Naive thymus-derived CD4-positive, alpha-beta T cell (primary cell): ENCODE data around the gene FAM13A. TPM values are rescaled to one million over a fixed set of nuclear protein-coding genes. Genes with fewer than 3 reads are reported as not detected.

Experiments
- ATAC-seq: fragments of 150-1000 bp; cut with Tn5 transposase; 2 replicates; pipeline ENCODE4 v1.10.0; 2021; ENCODE audit warnings: mild to moderate bottlenecking, moderate library complexity
- CTCF ChIA-PET: fragments of 350-600 bp; sonication (Branson Sonifier 250); formaldehyde crosslinking; loops from one replicate; lab custom pipeline; 2021; ENCODE audit warnings: antibody characterized with exemption; lab: Charles Lee
- POLR2A ChIA-PET: fragments of 350-600 bp; sonication (Branson Sonifier 250); formaldehyde crosslinking; loops from one replicate; lab custom pipeline; 2021; ENCODE audit warnings: antibody characterized with exemption, inconsistent platforms; lab: Charles Lee
- DNase-seq, 9 donors: peaks; one replicate each; pipeline versions ENCODE4 v3.0.0 to v3.0.0-alpha.2; 2020 to 2022; ENCODE audit warnings: mixed read lengths in 1 of 9
- H3K27ac ChIP-seq: one replicate; pipeline ENCODE4 v1.7.0; 2013; ENCODE audit warnings: mild to moderate bottlenecking, low read depth, low read length, moderate library complexity
- H3K27me3 ChIP-seq, 2 donors: one replicate each; pipeline ENCODE4 v1.7.0; 2013; ENCODE audit warnings: low read length in 2 of 2, mild to moderate bottlenecking in 2 of 2, moderate library complexity in 2 of 2; ENCODE audit not compliant: control insufficient read depth in 2 of 2, insufficient read depth in 2 of 2
- H3K36me3 ChIP-seq, 3 experiments: 1 replicate in 2 of 3; 2 replicates in 1 of 3; pipeline ENCODE4 v1.7.0; 2013; ENCODE audit warnings: low read length in 3 of 3, mild to moderate bottlenecking in 3 of 3, moderate library complexity in 1 of 3; ENCODE audit not compliant: insufficient read depth in 3 of 3, control insufficient read depth in 2 of 3
- H3K4me1 ChIP-seq, 2 donors: one replicate each; pipeline ENCODE4 v1.7.0; 2013; ENCODE audit warnings: low read length in 2 of 2, mild to moderate bottlenecking in 2 of 2, moderate library complexity in 1 of 2; ENCODE audit not compliant: control insufficient read depth in 2 of 2, insufficient read depth in 2 of 2
- H3K4me3 ChIP-seq: 2 replicates; pipeline ENCODE4 v1.7.0; 2013; ENCODE audit warnings: mild to moderate bottlenecking, low read length
- H3K9me3 ChIP-seq, 3 experiments: 1 replicate in 2 of 3; 2 replicates in 1 of 3; pipeline ENCODE4 v1.7.0; 2013; ENCODE audit warnings: low read length in 3 of 3; ENCODE audit not compliant: control insufficient read depth in 2 of 3
- H3K27ac Mint-ChIP-seq, 9 donors: one replicate each; pipeline ENCODE4 v1.8.0; 2020 to 2022; ENCODE audit warnings: mixed read lengths in 9 of 9, mild to moderate bottlenecking in 8 of 9, moderate library complexity in 5 of 9, inconsistent platforms in 2 of 9
- H3K27me3 Mint-ChIP-seq, 5 donors: one replicate each; pipeline ENCODE4 v1.8.0; 2021 to 2022; ENCODE audit warnings: mixed read lengths in 5 of 5, mild to moderate bottlenecking in 1 of 5
- H3K36me3 Mint-ChIP-seq, 5 donors: one replicate each; pipeline ENCODE4 v1.8.0; 2020 to 2022; ENCODE audit warnings: mixed read lengths in 5 of 5, mild to moderate bottlenecking in 3 of 5, inconsistent platforms in 1 of 5
- H3K4me1 Mint-ChIP-seq, 7 donors: one replicate each; pipeline ENCODE4 v1.8.0; 2020 to 2022; ENCODE audit warnings: mixed read lengths in 7 of 7, mild to moderate bottlenecking in 3 of 7, inconsistent platforms in 1 of 7
- H3K4me3 Mint-ChIP-seq, 10 donors: one replicate each; pipeline ENCODE4 v1.8.0; 2020 to 2022; ENCODE audit warnings: mild to moderate bottlenecking in 10 of 10, mixed read lengths in 10 of 10, moderate library complexity in 6 of 10, inconsistent platforms in 2 of 10
- H3K9me3 Mint-ChIP-seq, 11 donors: one replicate each; pipeline ENCODE4 v1.8.0; 2020 to 2022; ENCODE audit warnings: mixed read lengths in 11 of 11, mild to moderate bottlenecking in 4 of 11, inconsistent platforms in 1 of 11, moderate library complexity in 1 of 11
- intact Hi-C, 2 donors: fragments of 100-400 bp; cut with micrococcal nuclease; formaldehyde crosslinking; loops; one replicate each; pipeline ENCODE4 v1.15.1; 2023
- polyA plus RNA-seq, 2 donors: library from polyadenylated mRNA; unstranded; fragments of 300-500 nt; fragmentation: Illumina TruSeq; gene quantifications; one replicate each; pipeline ENCODE4 v1.2.3, GENCODE V29; 2021
- total RNA-seq, 6 experiments: library from RNA in 5 of 6; stranded (reverse) in 5 of 6; gene quantifications; 1 replicate in 5 of 6; 2 replicates in 1 of 6; pipeline ENCODE4 v1.2.3 and lab custom pipeline; 2021 to 2026

Gene FAM13A
- total and polyA plus RNA-seq, 7 experiments from 2014 or later: 4.5 to 60.4 (median 10.2) TPM

GRCh38 chr4:88799900-88800299 is 257.1 kb downstream of the FAM13A start:
- DNase-seq (no peak), ATAC-seq (no peak)
- ChIA-PET CTCF (interaction anchor here (0.7 kb wide), 1 partner anchor 11 kb away, joined by 8 read pairs; no protein-coding TSS in a partner anchor), POLR2A (no interaction called here)
- Histone ChIP-seq H3K4me1 (no peaks in the 10 kb centered on the region), H3K9me3 (no peaks in the 10 kb centered on the region), H3K27ac (no peak overlapping the region), H3K36me3 (peaks cover 0 to 6% (median 0%) of the 10 kb centered on the region in 3 experiments), H3K4me3 (no peak overlapping the region), H3K27me3 (no peaks in the 10 kb centered on the region)
- Mint-ChIP-seq H3K4me1 (peaks cover 0 to 56% (median 0%) of the 10 kb centered on the region in 7 donors), H3K4me3 (no peak overlapping the region), H3K9me3 (peaks cover 0 to 4% (median 0%) of the 10 kb centered on the region in 11 donors), H3K27me3 (peaks cover 0 to 28% (median 10%) of the 10 kb centered on the region in 5 donors), H3K27ac (peak overlapping the region in 2 of 9 donors; percentile 31 to 49), H3K36me3 (peaks cover 0 to 38% (median 25%) of the 10 kb centered on the region in 5 donors)
- intact Hi-C loops: no loop called here

- peak overlapping the region in 1 of 9 donors; percentile 60 for H3K27ac Mint-ChIP-seq
- CTCF ChIA-PET: no interaction called here
- ATAC-seq: no peak
These were observed 259.3 kb downstream of the FAM13A start for GRCh38 chr4:88797725-88798124.

GRCh38 chr4:88796545-88796944 is 260.4 kb downstream of the FAM13A start:
- peaks cover 0 to 46% (median 4%) of the 10 kb centered on the region in 7 donors for H3K4me1 Mint-ChIP-seq
- H3K4me3 Mint-ChIP-seq: no peak overlapping the region
- no peaks in the 10 kb centered on the region for H3K27me3 ChIP-seq
- intact Hi-C loops: no loop called here
- H3K36me3 Mint-ChIP-seq: peaks cover 0 to 28% (median 22%) of the 10 kb centered on the region in 5 donors
- ATAC-seq (no peak), DNase-seq (no peak)
- peaks cover 0 to 30% (median 10%) of the 10 kb centered on the region in 5 donors for H3K27me3 Mint-ChIP-seq
- H3K36me3 ChIP-seq: no peaks in the 10 kb centered on the region
- H3K27ac Mint-ChIP-seq: no peak overlapping the region
- ChIA-PET CTCF (no interaction called here), POLR2A (no interaction called here)
- no peaks in the 10 kb centered on the region for H3K9me3 ChIP-seq
- no peak overlapping the region for H3K27ac ChIP-seq
- H3K4me1 ChIP-seq: no peaks in the 10 kb centered on the region
- no peak overlapping the region for H3K4me3 ChIP-seq
- peaks cover 0 to 4% (median 0%) of the 10 kb centered on the region in 11 donors for H3K9me3 Mint-ChIP-seq

More at GRCh38 chr4:88797725-88798124, 259.3 kb downstream of the FAM13A start:
- Mint-ChIP-seq H3K36me3 (peaks cover 0 to 37% (median 22%) of the 10 kb centered on the region in 5 donors), H3K4me3 (no peak overlapping the region), H3K27me3 (peaks cover 0 to 30% (median 10%) of the 10 kb centered on the region in 5 donors), H3K4me1 (peaks cover 0 to 48% (median 1%) of the 10 kb centered on the region in 7 donors), H3K9me3 (peaks cover 0 to 4% (median 0%) of the 10 kb centered on the region in 11 donors)
- no peaks in the 10 kb centered on the region for H3K27me3 ChIP-seq
- DNase-seq: no peak
- no peaks in the 10 kb centered on the region for H3K9me3 ChIP-seq
- no peak overlapping the region for H3K27ac ChIP-seq
- intact Hi-C loops: no loop called here
- H3K4me3 ChIP-seq: no peak overlapping the region
- POLR2A ChIA-PET: no interaction called here
- H3K4me1 ChIP-seq: no peaks in the 10 kb centered on the region
- peaks cover 0 to 3% (median 0%) of the 10 kb centered on the region in 3 experiments for H3K36me3 ChIP-seq

DNA sequence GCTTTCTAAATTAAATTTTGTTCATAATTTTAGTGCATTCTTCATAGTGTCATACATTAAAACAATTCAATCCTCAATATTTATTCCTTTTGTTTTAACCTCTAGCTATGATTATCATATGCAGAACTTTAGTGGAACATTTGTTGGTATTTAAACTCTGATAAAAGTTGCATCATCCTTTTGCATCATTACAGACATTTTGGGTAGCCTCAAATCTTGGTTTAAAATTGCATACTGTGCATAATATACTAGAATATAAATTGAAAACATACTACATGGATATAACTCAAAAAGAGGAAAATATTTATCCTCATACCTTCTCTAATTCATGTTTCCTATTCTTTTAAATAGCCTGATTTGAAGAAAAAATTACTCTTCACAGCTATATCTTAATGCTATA is 262.0 kb downstream of the FAM13A start:
- CTCF ChIA-PET: interaction anchor here (0.7 kb wide), 1 partner anchor 229 kb away, joined by 3 read pairs; no protein-coding TSS in a partner anchor

GRCh38 chr4:88794087-88794690 is 262.8 kb downstream of the FAM13A start:
- no peak for ATAC-seq
- intact Hi-C loops: loop anchor here in 1 of 2 donors (5.0 kb wide), 1 partner anchor 267 kb away; no protein-coding TSS in a partner anchor
- POLR2A ChIA-PET: interaction anchor here (0.8 kb wide), 1 partner anchor 22 kb away, joined by 4 read pairs; no protein-coding TSS in a partner anchor

More for the DNA sequence above, 262.0 kb downstream of the FAM13A start:
- DNase-seq: no peak
- Mint-ChIP-seq H3K9me3 (peaks cover 0 to 4% (median 0%) of the 10 kb centered on the region in 11 donors), H3K4me1 (peaks cover 0 to 52% (median 4%) of the 10 kb centered on the region in 7 donors), H3K27ac (no peak overlapping the region), H3K27me3 (peaks cover 0 to 26% (median 10%) of the 10 kb centered on the region in 5 donors), H3K36me3 (peaks cover 0 to 33% (median 22%) of the 10 kb centered on the region in 5 donors), H3K4me3 (no peak overlapping the region)
- peaks cover 0 to 2% (median 0%) of the 10 kb centered on the region in 3 experiments for H3K36me3 ChIP-seq
- POLR2A ChIA-PET: no interaction called here
- no peak overlapping the region for H3K27ac ChIP-seq
- no peaks in the 10 kb centered on the region for H3K27me3 ChIP-seq
- H3K4me3 ChIP-seq: no peak overlapping the region
- intact Hi-C loops: loop anchor here in 1 of 2 donors (5.0 kb wide), 1 partner anchor 268 kb away; no protein-coding TSS in a partner anchor
- H3K4me1 ChIP-seq: no peaks in the 10 kb centered on the region
- no peaks in the 10 kb centered on the region for H3K9me3 ChIP-seq
- ATAC-seq: no peak

DNA sequence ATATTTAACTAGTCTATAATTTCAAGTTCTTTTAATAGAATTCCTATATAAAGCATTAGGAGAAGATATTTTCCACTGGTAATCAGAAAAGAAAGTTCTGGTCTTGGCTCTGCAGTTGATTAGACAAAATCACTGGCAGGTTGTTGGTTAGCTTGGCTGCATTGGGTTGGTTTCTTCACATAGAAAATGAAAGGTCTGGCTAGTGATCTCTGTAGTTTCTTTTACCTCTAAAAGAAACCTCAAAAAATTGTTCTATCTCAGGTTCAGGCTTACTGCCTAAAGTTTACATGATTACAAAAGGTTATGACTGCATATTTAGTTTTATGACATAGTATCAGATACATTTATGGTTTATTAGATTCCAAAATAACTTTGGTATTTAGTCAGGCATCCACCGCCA is 263.5 kb downstream of the FAM13A start:
- ATAC-seq (no peak), DNase-seq (no peak)
- Mint-ChIP-seq H3K27me3 (peaks cover 0 to 25% (median 7%) of the 10 kb centered on the region in 5 donors), H3K27ac (peak overlapping the region in 1 of 9 donors; percentile 6), H3K4me1 (peaks cover 0 to 53% (median 4%) of the 10 kb centered on the region in 7 donors), H3K36me3 (peaks cover 0 to 35% (median 21%) of the 10 kb centered on the region in 5 donors), H3K4me3 (no peak overlapping the region), H3K9me3 (peaks cover 0 to 4% (median 0%) of the 10 kb centered on the region in 11 donors)
- Histone ChIP-seq H3K4me1 (no peaks in the 10 kb centered on the region), H3K27ac (no peak overlapping the region), H3K9me3 (no peaks in the 10 kb centered on the region), H3K36me3 (peaks cover 0 to 12% (median 0%) of the 10 kb centered on the region in 3 experiments), H3K4me3 (no peak overlapping the region), H3K27me3 (no peaks in the 10 kb centered on the region)
- ChIA-PET POLR2A (interaction anchor here (0.8 kb wide), 1 partner anchor 21 kb away, joined by 4 read pairs; no protein-coding TSS in a partner anchor), CTCF (no interaction called here)
- intact Hi-C loops: loop anchor here in 1 of 2 donors (5.0 kb wide), 1 partner anchor 266 kb away; no protein-coding TSS in a partner anchor

More at GRCh38 chr4:88794087-88794690, 262.8 kb downstream of the FAM13A start:
- Histone ChIP-seq H3K27me3 (no peaks in the 10 kb centered on the region), H3K27ac (no peak overlapping the region), H3K9me3 (no peaks in the 10 kb centered on the region), H3K4me3 (no peak overlapping the region), H3K36me3 (peaks cover 0 to 10% (median 0%) of the 10 kb centered on the region in 3 experiments), H3K4me1 (no peaks in the 10 kb centered on the region)
- no peak for DNase-seq
- H3K4me1 Mint-ChIP-seq: peaks cover 0 to 56% (median 4%) of the 10 kb centered on the region in 7 donors
- peaks cover 0 to 34% (median 24%) of the 10 kb centered on the region in 5 donors for H3K36me3 Mint-ChIP-seq
- peaks cover 0 to 4% (median 0%) of the 10 kb centered on the region in 11 donors for H3K9me3 Mint-ChIP-seq
- peaks cover 0 to 26% (median 7%) of the 10 kb centered on the region in 5 donors for H3K27me3 Mint-ChIP-seq
- CTCF ChIA-PET: interaction anchor here (0.6 kb wide), 1 partner anchor 454 kb away, joined by 3 read pairs; no protein-coding TSS in a partner anchor
- no peak overlapping the region for H3K27ac Mint-ChIP-seq
- H3K4me3 Mint-ChIP-seq: no peak overlapping the region
